Karpas-422 (cell line): ENCODE measurements around the gene SLC25A52. TPM values are rescaled to one million over a fixed set of nuclear protein-coding genes. Genes with fewer than 3 reads are reported as not detected.

Experiments used
- DNase-seq: peaks from one replicate; pipeline ENCODE4 v3.0.0-alpha.2; 2015
- H2AFZ ChIP-seq: fragments of 200-600 bp; sonication (generic); 2 replicates; pipeline ENCODE4 v1.6.1; 2014; ENCODE audit warnings: antibody characterized with exemption, low read length, mixed read lengths
- H3K27ac ChIP-seq: fragments of 200-600 bp; sonication (generic); 2 replicates; pipeline ENCODE4 v1.5.1; 2014; ENCODE audit warnings: mild to moderate bottlenecking, low read length, moderate library complexity
- H3K27me3 ChIP-seq: fragments of 200-600 bp; sonication (generic); 2 replicates; pipeline ENCODE4 v1.6.1; 2014; ENCODE audit warnings: low read length, mixed read lengths
- H3K36me3 ChIP-seq: fragments of 200-600 bp; sonication (generic); 2 replicates; pipeline ENCODE4 v1.6.1; 2014; ENCODE audit warnings: low read length, mixed read lengths; ENCODE audit not compliant: insufficient read depth
- H3K4me1 ChIP-seq: fragments of 200-600 bp; sonication (generic); 2 replicates; pipeline ENCODE4 v1.6.1; 2014; ENCODE audit warnings: mild to moderate bottlenecking, low read length, mixed read lengths
- H3K4me2 ChIP-seq: fragments of 200-600 bp; sonication (generic); 2 replicates; pipeline ENCODE4 v1.6.1; 2014; ENCODE audit warnings: low read length, low read depth, mild to moderate bottlenecking; ENCODE audit not compliant: poor library complexity, severe bottlenecking
- H3K4me3 ChIP-seq: fragments of 200-600 bp; sonication (generic); 2 replicates; pipeline ENCODE4 v1.5.1; 2014; ENCODE audit warnings: mild to moderate bottlenecking, antibody characterized with exemption, low read length, mixed read lengths
- H3K79me2 ChIP-seq: fragments of 200-600 bp; sonication (generic); 2 replicates; pipeline ENCODE4 v1.6.1; 2014; ENCODE audit warnings: mild to moderate bottlenecking, low read length, mixed read lengths
- H3K9ac ChIP-seq: fragments of 200-600 bp; sonication (generic); 2 replicates; pipeline ENCODE4 v1.6.0; 2014; ENCODE audit warnings: low read length
- H3K9me2 ChIP-seq: fragments of 200-600 bp; sonication (generic), shearing (Covaris generic); replicated peaks from 2 replicates; pipeline ENCODE4 v1.6.0; 2014; ENCODE audit warnings: mild to moderate bottlenecking, low read length, moderate library complexity; ENCODE audit not compliant: insufficient read depth
- H3K9me3 ChIP-seq: fragments of 300-700, 200-600 bp; sonication (generic); 2 replicates; pipeline ENCODE4 v1.6.1; 2014; ENCODE audit warnings: low read length, mixed read lengths
- H4K20me1 ChIP-seq: fragments of 200-600 bp; sonication (generic); 2 replicates; pipeline ENCODE4 v1.6.1; 2014; ENCODE audit warnings: mild to moderate bottlenecking, antibody characterized with exemption, low read length, low read depth; ENCODE audit not compliant: insufficient read depth
- total RNA-seq: library from RNA; depleted of rRNA; stranded (reverse); fragments of >200 nt; shearing (Covaris generic); gene quantifications from 2 replicates; pipeline ENCODE4 v1.2.3, GENCODE V29; 2014; ENCODE audit warnings: low replicate concordance

Gene SLC25A52
- total RNA-seq, 1 experiment from 2014 or later, result not detected

DNA sequence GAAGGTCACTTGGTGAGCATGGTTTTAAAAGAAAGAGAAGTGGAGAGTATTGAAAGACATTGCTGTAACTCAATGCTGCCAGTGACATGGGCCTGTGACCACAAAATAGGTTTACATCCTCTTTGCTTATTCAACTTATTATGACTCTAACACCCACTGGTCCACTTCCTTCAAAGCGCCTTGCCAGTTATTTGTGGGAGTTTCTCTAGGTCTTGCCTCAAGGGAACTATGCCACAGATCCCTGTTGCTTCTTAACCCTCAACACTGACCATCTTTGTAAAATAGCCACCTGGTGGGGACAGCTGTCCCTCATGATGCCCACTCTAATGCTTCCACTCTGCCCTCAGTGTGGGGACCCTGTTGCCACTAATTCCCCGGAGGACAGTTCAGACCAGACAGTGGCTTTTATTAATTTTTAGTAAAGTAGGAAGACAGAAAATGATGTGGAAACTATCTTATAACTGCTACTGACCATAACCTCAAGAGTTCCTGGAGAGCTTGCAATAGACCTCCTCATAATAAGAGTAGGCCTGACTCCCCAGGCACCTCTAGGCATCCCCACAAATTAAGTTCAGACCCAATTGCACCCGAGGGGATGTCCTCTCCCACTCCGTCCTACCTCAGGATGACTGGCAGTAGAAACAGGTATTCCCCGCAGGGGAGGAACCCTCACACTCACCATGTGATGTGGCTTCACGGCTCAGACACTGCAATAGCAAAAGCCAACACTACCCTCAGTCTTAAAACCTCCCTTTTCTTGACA lies 31.3 kb upstream of the SLC25A52 start:
- H2AFZ ChIP-seq, result no peak overlapping the region
- H3K27me3 ChIP-seq, result no peaks in the 10 kb centered on the region
- no peaks in the 10 kb centered on the region for H3K36me3 ChIP-seq
- no peak overlapping the region for H3K9ac ChIP-seq
- no peak for DNase-seq
- H3K4me1 ChIP-seq, result no peaks in the 10 kb centered on the region; the same call in 1 of the 2 replicates
- H3K9me3 ChIP-seq, result no peaks in the 10 kb centered on the region
- H3K27ac ChIP-seq, result no peak overlapping the region
- no peak overlapping the region for H3K4me2 ChIP-seq
- no peak overlapping the region for H3K4me3 ChIP-seq
- no peaks in the 10 kb centered on the region for H3K79me2 ChIP-seq
- H3K9me2 ChIP-seq, result no peaks in the 10 kb centered on the region
- H4K20me1 ChIP-seq, result no peaks in the 10 kb centered on the region

DNA sequence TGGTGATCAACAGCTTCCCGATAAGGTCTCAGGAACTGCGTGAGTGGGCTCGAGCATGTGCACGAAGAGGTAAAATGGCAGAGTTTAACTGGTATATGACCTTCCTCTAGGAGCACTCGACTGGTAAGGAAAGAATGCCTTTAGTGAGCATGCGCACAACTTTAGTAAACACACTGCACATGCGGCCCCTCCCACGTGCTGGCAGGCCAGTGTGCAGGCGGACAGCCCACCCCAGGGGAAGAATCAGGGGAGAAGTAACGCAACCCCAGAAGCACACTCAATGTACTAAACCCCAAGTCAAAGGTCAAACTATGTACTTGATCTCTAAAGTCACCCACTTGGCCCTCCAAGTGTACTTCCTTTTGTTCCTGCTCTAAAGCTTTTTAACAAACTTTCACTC lies 28.7 kb upstream of the SLC25A52 start:
- Histone ChIP-seq H3K9me2 (no peaks in the 10 kb centered on the region), H3K4me1 (no peaks in the 10 kb centered on the region; the same call in 1 of the 2 replicates)

DNA sequence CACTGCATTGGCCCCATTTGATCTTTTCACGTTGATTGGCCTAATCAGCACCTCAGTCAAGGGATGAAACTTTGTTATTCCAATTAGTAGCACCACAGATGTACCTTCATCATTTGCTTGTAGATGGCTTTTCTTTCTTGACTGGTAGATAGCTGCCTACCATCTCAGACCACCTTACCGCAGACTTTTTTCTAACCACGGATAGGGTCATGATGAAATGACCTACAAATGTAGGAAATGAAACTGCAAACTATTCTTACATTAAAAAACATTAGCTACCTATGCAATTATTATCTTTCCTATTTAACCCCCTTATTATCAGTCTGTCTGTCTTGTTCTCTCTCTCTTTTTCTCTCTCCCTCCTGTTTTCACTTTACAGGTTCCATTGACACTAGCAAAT lies 22.4 kb upstream of the SLC25A52 start:
- no peaks in the 10 kb centered on the region; the same call in 1 of the 2 replicates for H3K9me2 ChIP-seq
- H3K27ac ChIP-seq, result no peak overlapping the region
- no peak overlapping the region for H3K4me3 ChIP-seq
- no peaks in the 10 kb centered on the region for H4K20me1 ChIP-seq
- H3K36me3 ChIP-seq, result peaks cover 3% of the 10 kb centered on the region; the same call in 1 of the 2 replicates
- no peak for DNase-seq
- H3K9me3 ChIP-seq, result peaks cover 12% of the 10 kb centered on the region
- no peak overlapping the region for H2AFZ ChIP-seq
- H3K9ac ChIP-seq, result no peak overlapping the region
- no peaks in the 10 kb centered on the region for H3K4me1 ChIP-seq
- no peak overlapping the region for H3K4me2 ChIP-seq
- peaks cover 2% of the 10 kb centered on the region for H3K27me3 ChIP-seq
- no peaks in the 10 kb centered on the region for H3K79me2 ChIP-seq

More for the DNA sequence above, 28.7 kb upstream of the SLC25A52 start:
- Histone ChIP-seq H3K4me3 (no peak overlapping the region), H3K27ac (no peak overlapping the region), H4K20me1 (no peaks in the 10 kb centered on the region), H3K4me2 (no peak overlapping the region), H2AFZ (no peak overlapping the region), H3K9me3 (no peaks in the 10 kb centered on the region), H3K9ac (no peak overlapping the region), H3K27me3 (no peaks in the 10 kb centered on the region), H3K36me3 (no peaks in the 10 kb centered on the region), H3K79me2 (no peaks in the 10 kb centered on the region)
- no peak for DNase-seq

DNA sequence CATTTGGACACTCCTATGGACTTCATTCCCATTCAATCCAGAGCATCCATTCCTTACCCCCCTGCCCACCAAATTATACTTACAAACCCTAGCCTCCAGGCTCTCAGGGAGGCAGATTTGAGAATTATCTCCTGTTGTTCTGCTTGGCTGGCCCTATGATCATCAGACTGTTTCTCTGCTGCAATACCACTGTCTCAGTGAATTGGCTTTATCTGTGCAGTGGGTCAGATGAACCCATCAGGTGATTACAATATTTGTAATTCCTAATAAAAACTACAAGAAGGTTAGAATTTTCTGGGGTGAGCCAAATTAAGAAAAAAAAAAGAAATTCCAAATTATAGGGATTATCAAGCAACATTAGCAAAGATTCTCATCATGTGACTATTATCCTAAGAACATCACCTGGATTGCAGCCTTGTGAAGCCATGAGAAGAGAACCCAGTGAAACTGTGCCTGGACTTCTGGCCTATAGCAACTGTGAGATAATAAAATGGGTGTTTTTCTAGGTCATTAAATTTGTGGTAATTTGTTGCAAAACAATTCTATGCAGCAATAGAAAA lies 17.8 kb upstream of the SLC25A52 start:
- H4K20me1 ChIP-seq, result no peaks in the 10 kb centered on the region
- no peak for DNase-seq
- H3K9me3 ChIP-seq, result peaks cover 15% of the 10 kb centered on the region
- H3K9ac ChIP-seq, result no peak overlapping the region
- peaks cover 2% of the 10 kb centered on the region for H3K27me3 ChIP-seq
- H3K27ac ChIP-seq, result no peak overlapping the region
- no peak overlapping the region for H2AFZ ChIP-seq
- no peaks in the 10 kb centered on the region for H3K79me2 ChIP-seq
- no peaks in the 10 kb centered on the region; the same call in 1 of the 2 replicates for H3K9me2 ChIP-seq
- peaks cover 3% of the 10 kb centered on the region; the same call in 1 of the 2 replicates for H3K36me3 ChIP-seq
- no peak overlapping the region for H3K4me2 ChIP-seq
- H3K4me3 ChIP-seq, result no peak overlapping the region
- no peaks in the 10 kb centered on the region for H3K4me1 ChIP-seq

GRCh38 chr18:31776093-31776492 lies 15.4 kb upstream of the SLC25A52 start:
- peaks cover 2% of the 10 kb centered on the region; the same call in 1 of the 2 replicates for H3K27me3 ChIP-seq
- no peaks in the 10 kb centered on the region for H4K20me1 ChIP-seq
- H3K4me3 ChIP-seq, result no peak overlapping the region
- H3K79me2 ChIP-seq, result no peaks in the 10 kb centered on the region
- H2AFZ ChIP-seq, result no peak overlapping the region
- peaks cover 3% of the 10 kb centered on the region; the same call in 1 of the 2 replicates for H3K36me3 ChIP-seq
- H3K4me1 ChIP-seq, result no peaks in the 10 kb centered on the region
- no peak overlapping the region for H3K4me2 ChIP-seq
- H3K9me3 ChIP-seq, result peaks cover 15% of the 10 kb centered on the region
- H3K9me2 ChIP-seq, result no peaks in the 10 kb centered on the region; the same call in 1 of the 2 replicates
- DNase-seq, result no peak
- H3K9ac ChIP-seq, result no peak overlapping the region
- H3K27ac ChIP-seq, result no peak overlapping the region

DNA sequence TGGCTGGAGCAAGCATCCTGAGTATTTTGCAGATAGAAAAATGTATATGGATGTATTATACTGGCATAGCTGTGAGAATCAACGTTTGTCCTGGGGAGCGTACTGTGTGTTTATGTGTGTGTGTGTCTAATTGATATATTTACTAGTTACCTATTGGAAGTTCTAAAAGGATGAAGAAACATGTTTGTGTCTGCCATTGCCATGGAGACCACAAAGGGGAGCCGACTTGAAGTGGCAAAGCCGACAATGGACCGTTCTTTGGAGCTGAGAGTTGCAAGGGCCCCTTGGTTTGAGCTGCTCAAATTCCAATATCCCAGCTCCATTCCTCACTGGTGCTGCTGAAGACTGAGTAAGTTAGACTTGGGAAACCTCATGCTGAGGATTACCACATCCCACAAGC lies 14.3 kb upstream of the SLC25A52 start:
- Histone ChIP-seq H3K27me3 (peaks cover 2% of the 10 kb centered on the region; the same call in 1 of the 2 replicates), H3K4me1 (no peaks in the 10 kb centered on the region), H4K20me1 (no peaks in the 10 kb centered on the region), H2AFZ (no peak overlapping the region), H3K36me3 (peaks cover 3% of the 10 kb centered on the region; the same call in 1 of the 2 replicates), H3K9me2 (no peaks in the 10 kb centered on the region; the same call in 1 of the 2 replicates), H3K79me2 (no peaks in the 10 kb centered on the region), H3K4me3 (no peak overlapping the region), H3K27ac (no peak overlapping the region), H3K4me2 (no peak overlapping the region), H3K9ac (no peak overlapping the region), H3K9me3 (peaks cover 15% of the 10 kb centered on the region)
- no peak for DNase-seq

GRCh38 chr18:31774477-31774785 lies 13.8 kb upstream of the SLC25A52 start:
- H3K4me1 ChIP-seq, result no peaks in the 10 kb centered on the region
- H3K36me3 ChIP-seq, result peaks cover 3% of the 10 kb centered on the region; the same call in 1 of the 2 replicates
- peaks cover 2% of the 10 kb centered on the region; the same call in 1 of the 2 replicates for H3K27me3 ChIP-seq
- H3K9me2 ChIP-seq, result no peaks in the 10 kb centered on the region; the same call in 1 of the 2 replicates
- no peak overlapping the region for H3K27ac ChIP-seq
- DNase-seq, result no peak
- no peak overlapping the region for H3K4me2 ChIP-seq
- H3K9me3 ChIP-seq, result peaks cover 15% of the 10 kb centered on the region
- H3K4me3 ChIP-seq, result no peak overlapping the region
- H3K79me2 ChIP-seq, result no peaks in the 10 kb centered on the region
- H3K9ac ChIP-seq, result no peak overlapping the region
- no peak overlapping the region for H2AFZ ChIP-seq
- no peaks in the 10 kb centered on the region for H4K20me1 ChIP-seq

DNA sequence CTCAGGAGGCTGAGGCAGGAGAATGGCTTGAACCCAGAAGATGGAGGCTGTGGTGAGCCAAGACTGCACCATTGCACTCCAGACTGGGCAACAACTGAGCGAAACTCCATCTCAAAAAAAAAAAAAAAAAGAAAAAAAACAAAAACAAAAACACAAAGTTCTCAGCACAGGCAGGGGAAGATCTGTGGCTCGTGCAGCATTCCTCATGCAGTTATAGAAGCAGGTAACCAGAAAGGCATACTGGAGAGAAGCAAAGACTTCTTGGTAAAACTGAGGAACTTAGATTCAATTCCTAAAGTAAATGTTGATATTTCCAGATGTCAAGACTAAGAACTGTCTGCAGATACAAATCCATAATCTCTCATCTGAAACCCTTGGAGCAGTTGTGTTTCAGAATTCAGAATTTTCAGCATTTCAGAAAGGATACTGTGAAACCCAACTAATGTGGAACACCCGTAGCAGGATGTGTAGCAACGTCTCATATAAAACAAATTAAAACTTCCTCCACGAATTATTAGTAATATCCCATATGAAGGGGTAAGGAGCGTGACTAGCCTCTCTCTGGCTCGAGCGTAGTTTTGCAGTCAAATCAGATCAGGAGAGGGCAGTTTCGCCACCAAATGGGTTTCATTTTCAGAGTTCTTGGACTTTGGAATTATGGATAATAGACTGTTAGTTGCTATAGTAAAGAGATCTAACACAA lies 13.2 kb upstream of the SLC25A52 start:
- no peak overlapping the region for H3K4me2 ChIP-seq
- no peak overlapping the region for H3K4me3 ChIP-seq
- H3K9me3 ChIP-seq, result peaks cover 10% of the 10 kb centered on the region
- no peak overlapping the region for H3K9ac ChIP-seq
- H3K27ac ChIP-seq, result no peak overlapping the region
- H3K9me2 ChIP-seq, result no peaks in the 10 kb centered on the region; the same call in 1 of the 2 replicates
- H3K4me1 ChIP-seq, result no peaks in the 10 kb centered on the region
- no peaks in the 10 kb centered on the region for H4K20me1 ChIP-seq
- H3K36me3 ChIP-seq, result peaks cover 3% of the 10 kb centered on the region; the same call in 1 of the 2 replicates
- H2AFZ ChIP-seq, result no peak overlapping the region
- H3K79me2 ChIP-seq, result no peaks in the 10 kb centered on the region
- DNase-seq, result no peak
- no peaks in the 10 kb centered on the region; the same call in 1 of the 2 replicates for H3K27me3 ChIP-seq
